LNCaP clone FGC (cell line): ENCODE data around the gene CSPG4.
"Not testable (repeated sequence)": the region's sequence is repeated elsewhere in the genome, so short reads cannot be mapped to it uniquely, and the experiment has no call there.

ENCODE experiments used
- DNase-seq: peaks from one replicate; pipeline ENCODE4 v3.0.0-alpha.2; 2011; ENCODE audit warnings: low read depth
- H3K4me3 ChIP-seq: 2 replicates; pipeline ENCODE4 v1.5.1; 2011; ENCODE audit warnings: mild to moderate bottlenecking, low read depth, low read length, control low read depth
- TF ChIP-seq, protein P1 (sequence below): IDR thresholded peaks from 2 replicates; pipeline ENCODE4 v1.5.1; 2012; ENCODE audit warnings: mild to moderate bottlenecking; ENCODE audit not compliant: control insufficient read depth, insufficient read depth; ENCODE audit errors: extremely low read depth

CSPG4 gene

DNA sequence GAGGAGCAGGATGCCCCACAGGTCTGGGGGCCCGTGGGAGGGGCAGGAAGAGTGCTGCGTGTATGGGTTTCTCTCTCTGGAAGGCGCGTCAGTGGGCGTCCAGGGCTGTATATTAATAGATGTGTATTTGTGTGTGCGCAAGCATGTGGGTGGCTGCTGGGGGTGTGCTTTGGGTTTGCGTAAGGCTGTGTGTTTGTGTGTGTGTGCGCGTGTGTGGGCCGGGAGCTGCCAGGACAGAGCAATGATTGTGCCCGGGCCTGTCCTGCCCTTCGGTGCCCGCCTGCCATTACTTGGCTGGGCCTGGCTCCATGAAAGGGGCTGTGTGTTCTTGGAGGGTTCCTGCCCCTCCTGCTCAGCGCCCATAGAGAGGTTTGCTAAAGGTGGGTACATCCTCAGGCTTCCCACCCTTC is 16.3 kb downstream of the CSPG4 start:
- no peak overlapping the region for H3K4me3 ChIP-seq
- no peak for DNase-seq
- TF ChIP-seq, protein P1, sequence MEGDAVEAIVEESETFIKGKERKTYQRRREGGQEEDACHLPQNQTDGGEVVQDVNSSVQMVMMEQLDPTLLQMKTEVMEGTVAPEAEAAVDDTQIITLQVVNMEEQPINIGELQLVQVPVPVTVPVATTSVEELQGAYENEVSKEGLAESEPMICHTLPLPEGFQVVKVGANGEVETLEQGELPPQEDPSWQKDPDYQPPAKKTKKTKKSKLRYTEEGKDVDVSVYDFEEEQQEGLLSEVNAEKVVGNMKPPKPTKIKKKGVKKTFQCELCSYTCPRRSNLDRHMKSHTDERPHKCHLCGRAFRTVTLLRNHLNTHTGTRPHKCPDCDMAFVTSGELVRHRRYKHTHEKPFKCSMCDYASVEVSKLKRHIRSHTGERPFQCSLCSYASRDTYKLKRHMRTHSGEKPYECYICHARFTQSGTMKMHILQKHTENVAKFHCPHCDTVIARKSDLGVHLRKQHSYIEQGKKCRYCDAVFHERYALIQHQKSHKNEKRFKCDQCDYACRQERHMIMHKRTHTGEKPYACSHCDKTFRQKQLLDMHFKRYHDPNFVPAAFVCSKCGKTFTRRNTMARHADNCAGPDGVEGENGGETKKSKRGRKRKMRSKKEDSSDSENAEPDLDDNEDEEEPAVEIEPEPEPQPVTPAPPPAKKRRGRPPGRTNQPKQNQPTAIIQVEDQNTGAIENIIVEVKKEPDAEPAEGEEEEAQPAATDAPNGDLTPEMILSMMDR: no peak

DNA sequence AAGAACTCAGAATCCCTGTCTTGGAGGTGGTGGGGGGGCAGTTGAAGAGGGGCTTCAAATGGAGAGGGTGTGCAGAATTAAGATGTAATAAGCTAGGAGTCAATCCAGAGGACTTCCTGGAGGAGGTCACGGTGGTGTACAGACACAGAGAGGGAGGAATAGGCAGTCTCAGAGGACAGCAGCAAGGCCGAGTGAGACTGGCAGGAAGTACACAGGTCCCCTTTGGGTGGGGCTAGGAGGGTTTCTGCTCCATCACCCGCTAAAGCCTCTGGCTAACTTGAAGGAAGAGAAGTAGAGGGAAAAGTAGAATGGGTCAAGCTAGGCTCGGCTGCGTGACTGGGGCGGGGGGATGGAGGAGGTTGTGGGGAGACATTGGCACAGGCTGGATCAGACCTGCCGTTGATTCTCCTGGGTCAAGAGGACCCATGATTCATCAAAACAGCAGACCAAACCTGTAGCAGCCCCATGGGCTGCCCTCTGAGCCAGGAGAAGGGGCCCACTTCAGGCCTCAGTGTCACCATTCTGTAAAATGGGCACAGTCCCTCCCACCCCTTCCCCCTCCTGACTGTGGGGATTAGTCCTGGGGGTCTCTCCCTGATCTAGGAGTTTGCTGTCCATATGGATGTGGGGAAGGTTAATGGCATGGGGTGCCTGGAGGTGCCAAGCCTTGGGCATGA is 16.9 kb downstream of the CSPG4 start:
- H3K4me3 ChIP-seq: no peak overlapping the region
- no peak for DNase-seq
- TF ChIP-seq, protein P1: no peak

DNA sequence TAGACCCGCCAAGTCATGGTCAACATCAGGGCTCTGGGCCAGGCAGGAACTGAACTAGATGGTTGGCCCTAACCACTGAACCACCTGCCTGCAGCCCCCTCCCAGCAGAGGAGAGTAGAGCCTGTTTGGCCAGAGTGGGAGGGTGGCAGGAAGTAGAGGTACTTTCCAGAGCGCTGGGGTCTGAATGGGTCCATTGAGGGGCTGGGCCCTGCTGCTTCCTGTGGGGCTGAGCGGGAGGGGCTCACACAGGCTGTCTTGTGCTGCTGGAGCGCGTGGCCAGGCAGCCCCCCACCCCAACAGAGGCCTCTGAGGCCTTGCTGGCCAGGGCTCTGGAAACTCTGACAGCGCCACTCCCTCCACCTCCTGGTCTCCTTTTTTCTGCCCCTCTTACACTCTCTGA is 17.4 kb downstream of the CSPG4 start:
- DNase-seq: no peak
- H3K4me3 ChIP-seq: no peak overlapping the region

DNA sequence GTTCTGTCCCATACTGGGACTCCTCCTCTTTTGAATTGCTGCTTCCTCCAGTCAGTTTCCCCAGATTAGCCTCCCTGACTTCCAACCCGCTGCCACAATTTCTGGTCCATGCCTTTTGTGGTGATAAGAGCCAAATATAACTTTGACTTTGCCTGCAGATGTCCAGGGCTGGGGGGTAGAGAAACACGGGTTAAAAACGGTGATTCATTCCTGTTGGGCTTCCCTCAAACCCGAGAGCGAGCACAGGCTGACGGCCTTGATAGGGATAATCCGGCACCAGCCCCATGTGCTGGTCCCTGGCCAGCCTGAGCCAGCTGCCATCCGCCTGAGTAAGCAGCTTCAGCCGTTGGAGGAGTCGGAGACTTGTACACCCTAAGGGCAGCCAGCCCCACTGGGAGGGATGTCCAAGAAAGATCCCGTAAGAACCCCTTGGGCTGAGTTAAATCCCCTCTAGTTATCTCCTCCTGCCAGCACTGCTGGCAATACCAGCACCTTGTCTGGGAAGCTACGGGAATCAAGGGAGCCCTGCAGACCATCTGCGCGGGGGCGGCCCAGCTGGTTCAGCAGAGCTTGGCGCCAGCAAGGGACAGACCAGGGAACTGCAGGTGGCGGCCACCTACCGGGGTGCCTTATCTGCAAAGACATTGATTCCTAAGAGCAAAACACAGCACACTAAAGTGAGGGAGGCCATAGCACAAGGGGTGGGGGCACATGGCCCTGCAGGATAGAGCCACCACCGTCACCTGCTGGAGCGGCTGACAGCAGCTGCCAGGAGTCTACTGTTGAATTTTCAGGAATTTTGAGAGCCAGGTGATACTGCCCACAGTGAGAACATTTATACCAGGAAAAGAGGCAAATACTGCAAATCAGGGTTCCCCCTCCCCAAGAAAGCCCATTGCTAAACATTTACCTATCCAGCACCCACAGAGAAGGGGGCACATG is 18.1 kb downstream of the CSPG4 start:
- DNase-seq: no peak
- H3K4me3 ChIP-seq: no peak overlapping the region
- TF ChIP-seq, protein P1: no peak

More for the DNA sequence above, 17.4 kb downstream of the CSPG4 start:
- TF ChIP-seq, protein P1: no peak

DNA sequence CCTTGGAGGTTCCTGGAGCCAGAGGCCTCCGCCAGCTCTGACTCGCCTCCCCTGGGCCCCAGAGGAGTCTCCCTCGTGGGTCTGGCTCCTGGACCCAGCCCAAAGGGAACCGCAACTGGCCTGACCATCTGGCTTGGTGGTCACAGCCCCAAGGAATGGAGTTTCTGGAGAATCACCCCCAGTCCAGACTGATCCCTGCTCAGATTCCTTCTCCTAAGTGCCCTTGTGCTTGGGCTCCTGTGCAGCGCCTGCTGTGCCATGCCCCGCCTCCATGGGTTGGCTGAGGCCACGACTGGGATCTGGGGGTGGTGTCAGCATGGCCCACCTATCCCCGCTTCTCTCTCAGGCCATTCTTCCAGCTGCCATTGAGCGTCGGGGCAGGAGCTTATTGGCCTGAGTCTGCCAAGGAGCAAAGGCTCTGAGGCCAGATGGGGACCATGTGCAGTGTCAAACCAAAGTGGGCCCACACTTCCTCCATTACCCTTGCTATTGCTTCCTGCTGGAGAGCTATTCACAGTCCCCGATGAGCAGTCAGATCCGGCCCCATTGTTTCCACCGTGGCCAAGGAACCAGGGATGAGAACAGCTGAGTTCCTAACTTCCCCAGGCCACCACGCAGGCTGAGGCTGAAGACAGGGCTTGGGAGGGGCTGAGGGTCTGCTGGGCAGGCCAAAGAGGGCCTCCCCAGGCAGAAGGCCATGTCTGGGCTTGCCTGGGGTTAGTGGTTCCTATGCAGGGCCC is 19.0 kb downstream of the CSPG4 start:
- no peak overlapping the region for H3K4me3 ChIP-seq
- no peak for DNase-seq
- TF ChIP-seq, protein P1: no peak

DNA sequence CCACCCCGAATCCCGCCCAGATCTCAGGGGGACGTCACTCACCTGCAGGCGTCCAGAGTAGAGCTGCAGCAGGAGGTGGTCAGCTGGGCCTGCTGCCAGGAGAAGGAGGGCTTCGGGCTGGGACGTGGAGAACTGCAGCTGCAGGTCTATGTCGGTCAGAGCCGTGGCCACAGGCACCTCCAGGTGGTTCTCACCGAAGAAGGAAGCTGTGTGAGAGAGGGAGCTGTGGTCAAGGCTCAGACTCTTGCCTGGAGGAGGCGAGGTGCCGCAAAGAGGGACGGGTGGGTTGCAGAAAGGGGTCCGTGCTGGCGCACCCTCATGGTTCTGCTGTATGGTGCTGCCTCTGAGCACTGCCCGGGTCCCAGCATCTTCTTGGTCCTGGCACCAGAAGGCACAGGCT is 19.6 kb downstream of the CSPG4 start:
- not testable (repeated sequence) for DNase-seq, H3K4me3 ChIP-seq

DNA sequence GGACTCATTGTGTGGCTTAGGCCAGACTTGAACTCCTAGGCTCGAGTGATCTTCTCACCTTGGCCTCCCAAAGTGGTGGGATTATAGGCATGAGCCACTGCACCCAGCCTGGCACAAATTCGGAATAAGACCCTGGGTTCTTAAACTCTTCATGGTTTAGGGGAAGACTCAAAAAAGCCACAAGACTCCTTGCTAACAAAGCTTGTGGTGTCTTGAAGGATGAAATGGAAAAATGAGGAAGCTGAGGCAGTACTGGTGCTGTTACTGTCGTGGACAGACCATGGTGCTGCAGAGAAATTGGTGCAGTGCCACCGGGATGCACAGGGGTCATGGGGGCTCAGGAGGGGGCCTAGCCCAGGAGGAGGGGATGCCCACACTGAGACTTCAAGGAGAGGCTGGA is 20.3 kb downstream of the CSPG4 start:
- H3K4me3 ChIP-seq, DNase-seq: not testable (repeated sequence)

DNA sequence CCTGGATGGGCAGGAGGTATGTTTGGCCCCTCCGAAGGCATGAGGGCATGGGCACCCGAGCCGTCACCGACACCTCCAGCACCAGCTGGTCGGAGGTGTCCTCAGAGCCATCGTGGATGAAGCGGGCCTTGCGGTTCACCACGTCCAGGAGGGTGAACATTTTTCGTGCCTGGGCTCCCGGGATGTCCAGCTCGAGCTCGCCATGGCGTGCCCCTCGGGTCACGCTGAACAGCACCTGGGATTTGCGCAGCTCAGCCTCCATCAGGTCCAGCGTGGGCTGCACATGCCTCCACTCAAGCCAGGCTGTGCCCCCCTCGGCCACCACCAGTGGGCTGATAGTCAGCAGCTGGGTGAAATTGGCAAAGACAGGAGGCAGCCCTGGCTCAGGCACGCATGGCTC is 23.2 kb downstream of the CSPG4 start:
- not testable (repeated sequence) for H3K4me3 ChIP-seq, DNase-seq
